Osteocyte (in vitro differentiated cells): ENCODE results near the gene RNF208. TPM values are rescaled to one million over a fixed set of nuclear protein-coding genes. Genes with fewer than 3 reads are reported as not detected.

ENCODE experiments used
- DNase-seq: peaks from one replicate; pipeline ENCODE4 v3.0.0; 2021; ENCODE audit warnings: mixed read lengths; ENCODE audit not compliant: unreplicated experiment; ENCODE audit errors: extremely low spot score
- H3K27ac Mint-ChIP-seq: one replicate; pipeline ENCODE4 v1.8.0; 2021; ENCODE audit warnings: mild to moderate bottlenecking, mixed read lengths; ENCODE audit not compliant: unreplicated experiment
- H3K27me3 Mint-ChIP-seq: one replicate; pipeline ENCODE4 v1.8.0; 2021; ENCODE audit warnings: mixed read lengths; ENCODE audit not compliant: unreplicated experiment
- H3K36me3 Mint-ChIP-seq: one replicate; pipeline ENCODE4 v1.8.0; 2021; ENCODE audit warnings: mixed read lengths; ENCODE audit not compliant: unreplicated experiment
- H3K4me1 Mint-ChIP-seq: one replicate; pipeline ENCODE4 v1.8.0; 2021; ENCODE audit warnings: mixed read lengths; ENCODE audit not compliant: unreplicated experiment
- H3K4me3 Mint-ChIP-seq: one replicate; pipeline ENCODE4 v1.8.0; 2021; ENCODE audit warnings: mild to moderate bottlenecking, moderate library complexity, mixed read lengths; ENCODE audit not compliant: unreplicated experiment
- H3K9me3 Mint-ChIP-seq: one replicate; pipeline ENCODE4 v1.8.0; 2021; ENCODE audit warnings: mixed read lengths; ENCODE audit not compliant: unreplicated experiment
- CTCF ChIP-seq: fragments of 200-600 bp; sonication (generic); IDR thresholded peaks from 2 replicates; pipeline ENCODE4 v1.5.0; 2021; ENCODE audit warnings: antibody characterized with exemption, mild to moderate bottlenecking, moderate library complexity
- total RNA-seq: library from RNA; stranded (reverse); gene quantifications from 2 replicates; pipeline ENCODE4 v1.2.1, GENCODE V29; 2021

RNF208 gene
- total RNA-seq, 1 donor from 2014 or later, result 7.2 TPM

- Mint-ChIP-seq H3K27me3 (no peaks in the 10 kb centered on the region), H3K4me1 (peaks cover 10% of the 10 kb centered on the region), H3K27ac (no peak overlapping the region), H3K36me3 (no peaks in the 10 kb centered on the region), H3K4me3 (no peak overlapping the region), H3K9me3 (no peaks in the 10 kb centered on the region)
- DNase-seq, result no peak
- no peak for TF ChIP-seq CTCF
Measured at GRCh38 chr9:137226338-137227053, 4.5 kb upstream of the RNF208 start.

GRCh38 chr9:137225699-137226331 is 3.8 kb upstream of the RNF208 start:
- Mint-ChIP-seq H3K4me1 (peaks cover 10% of the 10 kb centered on the region), H3K4me3 (no peak overlapping the region), H3K27ac (no peak overlapping the region), H3K9me3 (no peaks in the 10 kb centered on the region), H3K27me3 (no peaks in the 10 kb centered on the region), H3K36me3 (no peaks in the 10 kb centered on the region)
- DNase-seq, result no peak
- no peak for TF ChIP-seq CTCF

- Mint-ChIP-seq H3K4me3 (peak within 1 kb of the TSS; percentile 67), H3K36me3 (no peaks in the 10 kb centered on the region), H3K4me1 (peaks cover 10% of the 10 kb centered on the region), H3K27ac (peak within 1 kb of the TSS; percentile 47), H3K9me3 (no peaks in the 10 kb centered on the region), H3K27me3 (no peaks in the 10 kb centered on the region)
- no peak for DNase-seq
- TF ChIP-seq CTCF, result no peak
Measured at GRCh38 chr9:137224830-137225694, 3.0 kb upstream of the RNF208 start, which contains the start of gene CYSRT1. Gene CYSRT1, plus strand, starts transcription at chr9:137225174. Its CDS starts 448 bp downstream, at chr9:137225622.

GRCh38 chr9:137223078-137223970 is 1.3 kb upstream of the RNF208 start:
- Mint-ChIP-seq H3K9me3 (no peaks in the 10 kb centered on the region), H3K4me3 (peak overlapping the region; percentile 74), H3K36me3 (no peaks in the 10 kb centered on the region), H3K27me3 (no peaks in the 10 kb centered on the region), H3K27ac (peak overlapping the region; percentile 76), H3K4me1 (peaks cover 15% of the 10 kb centered on the region)
- DNase-seq, result peak; percentile 99
- no peak for TF ChIP-seq CTCF
